ENCODE data around the gene DDX17. TPM values are rescaled to one million over a fixed set of nuclear protein-coding genes. Genes with fewer than 3 reads are reported as not detected.
A peak's percentile ranks its signal among the peaks of the same experiment; 100 is the strongest.

The DDX17 gene
- total and polyA plus RNA-seq, 2 of the 8 experiments (the other 6 are each of a cell fraction or from before 2014, with no cell fraction given): 437 to 441 TPM

- Histone ChIP-seq H2BK12ac (ENCODE audit: low read depth, low read length) (no peak overlapping the region), H3K4me3 (ENCODE audit: extremely low read depth in 1 of 4, insufficient read depth in 2 of 4, low read depth in 3 of 4, low read length in 4 of 4) (no peak overlapping the region), H4K8ac (ENCODE audit: extremely low read depth, insufficient read depth, low read length) (no peak overlapping the region), H2BK120ac (replicated peaks; ENCODE audit: low read depth, low read length) (no peak overlapping the region), H3K4me1 (replicated peaks in 1 of 4; ENCODE audit: control insufficient read depth in 3 of 4, insufficient read depth in 4 of 4, low read length in 3 of 4) (peaks cover 0 to 18% (median 9%) of the 10 kb centered on the region in 4 experiments; a peak in 6 of 7 replicates), H4K20me1 (replicated peaks in 1 of 2; ENCODE audit: control insufficient read depth in 1 of 2, insufficient read depth in 2 of 2, low read length in 2 of 2) (peaks cover 5 to 10% of the 10 kb centered on the region in 2 experiments), H3K14ac (ENCODE audit: insufficient read length) (no peak overlapping the region), H3K4me2 (ENCODE audit: insufficient read depth in 1 of 2, low read depth in 2 of 2, low read length in 2 of 2) (no peak overlapping the region), H3K9ac (replicated peaks in 1 of 4; ENCODE audit: extremely low read depth in 1 of 4, low read depth in 3 of 4, low read length in 3 of 4) (no peak overlapping the region), H3K27me3 (replicated peaks in 1 of 4; ENCODE audit: control insufficient read depth in 3 of 4, extremely low read depth in 1 of 4, insufficient read depth in 3 of 4, low read length in 3 of 4) (peaks cover 15 to 35% (median 29%) of the 10 kb centered on the region in 4 experiments), H2BK15ac (ENCODE audit: low read length) (0 out of 2 replicates have a peak overlapping the region, but pooled peaks have one; percentile 61), H4K91ac (replicated peaks; ENCODE audit: insufficient read length, low read length) (no peak overlapping the region), H2AFZ (ENCODE audit: low read length) (no peak overlapping the region), H3K4ac (replicated peaks; ENCODE audit: insufficient read length, low read depth, low read length) (no peak overlapping the region), H3K18ac (ENCODE audit: extremely low read depth, low read length) (no peak overlapping the region), H3K23ac (ENCODE audit: insufficient read length) (no peak overlapping the region), H2BK20ac (ENCODE audit: low read length) (no peak overlapping the region), H3K56ac (replicated peaks; ENCODE audit: insufficient read length, low read depth, low read length) (no peak overlapping the region), H3K79me2 (ENCODE audit: control insufficient read depth in 1 of 2, insufficient read depth in 2 of 2, low read length in 2 of 2) (no peaks in the 10 kb centered on the region), H2BK5ac (ENCODE audit: low read depth, low read length) (no peak overlapping the region), H3K27ac (ENCODE audit: low read depth, low read length) (no peak overlapping the region), H3K23me2 (ENCODE audit: low read depth, low read length) (peaks cover 17% of the 10 kb centered on the region; the same call in 1 of the 2 replicates), H3K79me1 (ENCODE audit: low read depth, low read length) (no peaks in the 10 kb centered on the region), H4K5ac (ENCODE audit: insufficient read length, low read depth, low read length) (no peak overlapping the region), H3K36me3 (ENCODE audit: control insufficient read depth in 2 of 4, insufficient read depth in 4 of 4, low read length in 3 of 4) (no peaks in the 10 kb centered on the region; a peak in 1 of 8 replicates), H2AK5ac (ENCODE audit: low read depth, low read length) (0 out of 2 replicates have a peak overlapping the region, but pooled peaks have one; percentile 53), H3K9me3 (ENCODE audit: insufficient read depth in 2 of 2, low read depth in 1 of 2, low read length in 1 of 2) (no peaks in the 10 kb centered on the region)
- ChIA-PET POLR2A (ENCODE audit: partially characterized antibody) (interaction anchor here (0.6 to 3.3 kb wide), 7 partner anchors 10 to 53 kb away, joined by 3 to 11 read pairs (median 4); partner anchors contain the start of gene KDELR3), CTCF (ENCODE audit: partially characterized antibody) (interaction anchor here (0.6 to 7.4 kb wide), 6 partner anchors 9 to 122 kb away, joined by 3 to 78 read pairs (median 6); partner anchors contain the start of gene DMC1)
- no peak for FAIRE-seq
- no peak for DNase-seq (ENCODE audit: low read depth in 1 of 2, low spot score in 2 of 2)
- TF ChIP-seq TCF12 (IDR thresholded peaks at IDR 0.05; ENCODE audit: low read depth, low read length): no peak
- no peak for TF ChIP-seq ATF2 (IDR thresholded peaks at IDR 0.05; ENCODE audit: low read length)
- no peak for TF ChIP-seq POLR2AphosphoS5 (IDR thresholded peaks at IDR 0.05; ENCODE audit: low read depth, low read length)
- TF ChIP-seq, protein P1, sequence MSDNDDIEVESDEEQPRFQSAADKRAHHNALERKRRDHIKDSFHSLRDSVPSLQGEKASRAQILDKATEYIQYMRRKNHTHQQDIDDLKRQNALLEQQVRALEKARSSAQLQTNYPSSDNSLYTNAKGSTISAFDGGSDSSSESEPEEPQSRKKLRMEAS (IDR thresholded peaks at IDR 0.05): no peak
- TF ChIP-seq SP2 (IDR thresholded peaks at IDR 0.05; ENCODE audit: low read length): no peak
- no peak for TF ChIP-seq SP4 (IDR thresholded peaks at IDR 0.05; ENCODE audit: low read length)
- WGBS, 2 experiments (ENCODE audit: extremely low coverage in 1 of 2, insufficient coverage in 1 of 2, insufficient read length in 1 of 2, insufficient replicate concordance in 2 of 2, low coverage in 1 of 2, low lambda C conversion rate in 2 of 2, missing lambda C conversion rate in 1 of 2): 81% methylated on average over 4 of the region's 4 CpGs; no CpG with 5 or more reads in 1 of the 2 experiments
These were observed 54.2 kb downstream of the DDX17 start for GRCh38 chr22:38451864-38452263.
